NCI-H82 treated with DMSO at 0.1 percent for 48 hours (cell line): ENCODE results near the gene CALML3.

ENCODE experiments used
- DNase-seq: peaks from one replicate; lab custom pipeline; 2025; ENCODE audit not compliant: unreplicated experiment; lab: John Stamatoyannopoulos, UW

Gene CALML3

DNA sequence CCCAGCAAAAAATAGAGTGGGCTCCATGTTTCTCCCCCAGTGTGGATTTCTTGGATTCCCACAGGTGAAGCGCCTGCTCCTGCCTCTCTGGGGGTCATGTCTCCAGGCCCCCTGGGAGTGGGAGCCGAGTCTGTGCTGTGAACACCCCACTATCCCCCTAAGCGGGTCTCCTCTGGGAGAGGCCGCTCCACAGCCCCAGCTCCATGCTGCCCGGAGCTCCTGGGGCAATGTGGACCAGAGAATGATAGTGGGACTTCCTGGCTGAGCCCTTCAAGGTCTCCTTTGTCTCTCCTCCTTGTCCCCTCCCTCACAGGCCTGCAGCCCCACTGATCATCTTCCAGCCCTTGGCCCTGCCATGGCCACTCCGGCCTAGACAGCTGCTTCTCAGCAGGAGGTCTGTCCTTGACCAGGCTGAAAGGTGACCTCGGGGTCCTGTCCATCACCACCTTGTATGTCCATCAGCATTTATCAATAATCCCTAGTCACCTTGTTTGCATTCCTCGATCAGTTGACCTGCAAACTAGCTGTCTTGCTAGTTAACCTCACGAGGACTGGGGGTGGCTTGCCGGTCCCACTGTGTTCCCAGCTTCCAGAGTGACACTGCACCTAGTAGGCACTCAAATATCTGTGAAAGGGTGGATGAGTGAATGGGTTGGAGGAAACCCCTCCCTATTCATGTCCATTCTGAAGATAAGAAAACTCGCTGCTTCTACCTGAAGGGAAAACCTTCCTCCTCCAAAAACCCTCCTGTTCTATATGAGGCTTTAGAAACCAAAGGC is 776 bp upstream of the CALML3 start:
- DNase-seq: no peak

DNA sequence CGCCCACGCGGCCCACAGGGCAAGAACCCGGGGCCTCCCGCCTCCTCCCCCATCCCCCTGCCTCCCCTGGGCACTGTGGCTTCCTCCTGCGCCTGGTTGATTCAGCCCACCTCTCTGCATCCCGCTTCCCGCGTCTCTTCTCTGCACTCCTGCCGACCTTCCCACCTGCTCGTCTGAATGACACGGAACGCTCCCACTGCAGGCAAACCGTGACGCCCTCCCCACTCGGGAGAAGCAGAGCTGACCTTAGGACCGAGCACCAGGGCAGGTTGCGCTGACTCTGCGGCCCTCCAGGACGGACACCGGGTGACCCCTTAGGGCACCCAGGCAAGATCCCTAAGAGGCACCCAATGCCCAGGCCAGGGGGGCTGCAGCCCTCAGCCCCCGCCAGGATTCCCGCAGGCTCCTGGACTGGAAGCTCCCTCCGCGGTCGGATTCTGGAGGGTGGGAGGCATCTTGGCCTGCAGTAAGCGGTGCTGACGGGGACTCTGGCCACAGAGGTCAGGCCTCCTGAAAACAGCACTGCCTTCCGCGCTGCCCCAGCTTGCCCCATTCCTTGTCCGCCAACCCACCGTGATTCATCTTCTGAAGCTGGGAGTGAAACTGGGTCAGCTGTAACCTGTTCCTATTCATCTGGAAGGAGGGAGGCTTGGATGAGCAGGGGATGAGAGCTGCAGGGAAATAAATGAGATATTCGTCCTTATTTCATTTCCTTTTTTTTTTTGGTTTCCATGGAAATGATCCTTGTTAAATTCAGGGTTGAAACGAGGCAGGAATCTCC is 990 bp downstream of the CALML3 start:
- DNase-seq: no peak

DNA sequence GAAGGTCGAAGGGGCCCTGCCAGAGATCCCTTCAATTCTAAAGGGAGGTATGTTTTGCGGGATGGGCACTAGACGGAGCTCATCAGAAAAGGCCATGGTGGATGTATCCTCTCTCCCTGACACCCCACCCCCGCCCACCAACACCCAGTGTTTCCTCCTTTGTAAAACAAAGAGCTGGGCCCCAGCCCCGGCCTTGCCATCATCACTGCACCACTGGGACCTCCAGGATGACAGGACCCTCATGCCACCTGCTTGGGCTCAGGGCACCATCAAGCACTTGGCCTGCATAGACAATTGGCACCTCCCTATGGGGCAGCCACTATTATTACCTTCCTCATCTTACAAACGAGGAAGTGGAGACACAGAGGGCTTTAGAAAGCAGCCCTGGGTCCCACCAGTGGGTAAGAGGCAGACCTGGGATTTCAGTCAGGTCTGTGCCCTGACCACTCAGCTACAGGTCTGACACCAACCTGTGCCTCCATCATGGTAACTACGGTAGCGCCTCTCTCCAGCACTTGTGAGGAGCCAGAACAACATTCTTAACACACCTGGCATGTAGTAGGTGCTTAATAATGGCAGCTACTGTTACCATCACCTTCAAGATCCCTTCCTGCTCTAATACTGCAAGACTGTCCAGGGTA is 2.0 kb downstream of the CALML3 start:
- no peak for DNase-seq

DNA sequence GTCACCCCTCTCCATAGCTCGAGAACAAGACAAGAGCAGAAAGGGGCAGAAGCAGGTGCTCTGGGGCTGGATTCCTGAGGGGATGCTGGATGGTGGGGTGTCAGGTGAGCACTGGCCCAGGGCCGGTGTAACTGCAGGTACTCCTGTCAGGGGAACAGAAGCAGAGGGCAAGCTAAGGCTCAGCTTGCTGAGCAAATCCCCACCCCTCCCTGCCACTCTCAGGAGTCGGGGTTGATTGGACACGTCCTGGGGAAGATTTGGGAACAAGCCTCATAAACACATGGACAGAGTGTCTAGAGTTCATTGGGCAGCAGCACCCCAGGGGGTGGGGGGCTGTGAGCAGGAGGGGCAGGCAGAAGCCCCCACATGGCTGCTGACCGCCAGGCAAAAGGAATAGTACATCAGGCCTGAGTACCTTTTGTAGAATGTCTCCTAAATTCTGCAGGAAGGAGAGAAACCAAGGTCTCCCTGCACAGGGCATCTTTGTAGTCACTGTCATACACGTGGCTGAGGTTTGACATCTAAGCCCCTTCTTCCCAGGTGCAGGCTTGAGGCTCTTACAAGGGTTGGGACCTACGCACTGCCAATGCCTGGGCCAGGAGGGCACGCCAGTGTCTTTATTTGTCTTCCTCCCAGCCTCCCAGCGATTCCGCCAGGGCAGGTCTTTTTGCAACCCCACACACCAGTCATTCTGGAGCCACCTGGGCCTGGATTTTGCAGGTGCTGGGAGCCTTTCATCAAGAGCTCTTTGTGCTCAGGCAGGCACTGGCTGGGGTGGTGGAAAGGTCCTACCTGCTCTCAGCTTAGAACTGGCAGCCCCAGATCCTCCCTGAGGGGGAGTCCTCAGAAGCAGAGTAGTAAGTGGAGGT is 2.8 kb downstream of the CALML3 start:
- DNase-seq: no peak

DNA sequence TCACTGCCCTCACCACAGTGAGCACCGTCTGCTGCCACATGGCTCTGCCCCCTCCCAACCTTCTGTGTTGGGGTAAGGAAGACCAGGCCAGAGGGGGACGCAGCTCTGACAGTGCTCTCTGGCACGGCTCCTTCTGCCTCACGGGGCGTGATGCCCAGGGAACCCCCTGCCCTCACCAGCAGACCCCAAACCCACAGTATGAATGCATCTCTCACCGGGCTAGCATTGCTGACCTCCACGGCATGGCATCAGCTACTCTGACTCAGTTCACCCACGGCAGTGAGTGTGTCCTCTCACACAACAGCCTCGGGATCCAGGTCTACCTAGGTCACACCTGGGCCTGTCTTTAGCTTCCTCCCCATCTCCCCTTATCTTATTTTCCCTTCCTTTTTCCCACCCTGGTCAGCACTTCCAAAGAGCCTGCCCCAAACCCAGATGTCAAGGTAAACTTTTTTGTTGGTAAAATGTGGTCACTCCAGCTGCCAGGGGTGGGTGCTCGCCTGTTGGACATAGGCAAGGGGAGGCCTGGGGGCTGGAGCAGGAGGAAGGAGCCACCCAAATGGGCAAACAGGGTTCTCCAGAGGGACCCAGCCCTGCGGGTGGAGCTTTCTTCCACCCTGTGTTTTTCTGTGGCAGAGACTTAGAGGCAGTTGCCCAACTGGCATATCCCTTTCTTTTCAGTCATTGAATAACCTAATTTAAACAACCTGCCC is 4.4 kb downstream of the CALML3 start:
- DNase-seq: no peak

DNA sequence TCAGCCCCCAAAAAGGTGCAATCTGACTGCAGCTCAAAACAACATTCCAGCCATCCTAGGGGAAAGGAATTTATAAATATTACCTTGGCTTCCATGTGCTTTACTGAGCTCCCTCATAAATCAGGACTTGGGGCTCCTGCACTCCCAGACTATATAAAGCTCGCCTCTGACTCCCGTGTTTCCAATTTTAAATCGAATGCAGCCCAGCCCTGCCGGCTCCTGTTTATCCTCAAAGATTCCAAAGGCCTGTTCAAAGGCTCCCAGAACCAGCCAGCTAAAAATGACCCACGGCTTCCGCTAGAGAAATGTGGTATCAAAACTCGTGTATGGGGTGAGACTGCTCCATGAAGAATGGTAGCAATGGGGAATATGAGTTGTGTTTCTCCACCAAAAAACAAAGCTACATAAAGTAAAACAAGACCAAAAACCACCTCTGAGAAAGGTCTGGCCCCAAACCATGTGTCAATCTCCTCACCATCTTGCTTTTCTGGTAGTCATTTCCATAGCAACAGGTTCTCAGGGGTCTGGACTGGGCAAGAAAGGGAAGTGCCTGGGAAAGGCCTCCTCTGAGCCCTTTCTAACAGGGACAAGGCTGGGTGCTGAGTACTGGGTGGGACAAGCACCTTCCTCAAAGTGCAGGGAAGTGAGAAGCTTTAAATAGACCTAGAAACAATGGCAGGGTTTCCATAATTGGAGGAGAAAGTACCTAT is 5.1 kb downstream of the CALML3 start:
- no peak for DNase-seq

DNA sequence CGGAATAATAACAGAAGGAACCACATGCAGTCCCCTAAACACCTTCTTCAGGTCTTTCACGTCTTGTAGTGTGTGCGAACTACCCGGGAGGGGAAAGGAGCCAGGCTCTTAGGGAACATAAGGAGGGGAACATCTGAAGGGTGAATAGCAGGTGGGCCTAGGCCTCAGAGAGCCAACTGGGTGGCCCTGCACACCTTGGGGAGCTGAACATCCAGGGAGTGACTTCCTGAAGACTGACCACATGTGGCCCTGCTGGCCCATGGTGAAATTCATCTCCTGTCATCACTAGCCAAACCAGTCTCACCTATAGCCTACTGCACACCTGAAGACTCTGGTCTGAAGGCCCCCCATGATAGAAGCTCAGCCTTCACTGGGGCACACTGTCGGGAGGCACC is 5.6 kb downstream of the CALML3 start:
- no peak for DNase-seq

DNA sequence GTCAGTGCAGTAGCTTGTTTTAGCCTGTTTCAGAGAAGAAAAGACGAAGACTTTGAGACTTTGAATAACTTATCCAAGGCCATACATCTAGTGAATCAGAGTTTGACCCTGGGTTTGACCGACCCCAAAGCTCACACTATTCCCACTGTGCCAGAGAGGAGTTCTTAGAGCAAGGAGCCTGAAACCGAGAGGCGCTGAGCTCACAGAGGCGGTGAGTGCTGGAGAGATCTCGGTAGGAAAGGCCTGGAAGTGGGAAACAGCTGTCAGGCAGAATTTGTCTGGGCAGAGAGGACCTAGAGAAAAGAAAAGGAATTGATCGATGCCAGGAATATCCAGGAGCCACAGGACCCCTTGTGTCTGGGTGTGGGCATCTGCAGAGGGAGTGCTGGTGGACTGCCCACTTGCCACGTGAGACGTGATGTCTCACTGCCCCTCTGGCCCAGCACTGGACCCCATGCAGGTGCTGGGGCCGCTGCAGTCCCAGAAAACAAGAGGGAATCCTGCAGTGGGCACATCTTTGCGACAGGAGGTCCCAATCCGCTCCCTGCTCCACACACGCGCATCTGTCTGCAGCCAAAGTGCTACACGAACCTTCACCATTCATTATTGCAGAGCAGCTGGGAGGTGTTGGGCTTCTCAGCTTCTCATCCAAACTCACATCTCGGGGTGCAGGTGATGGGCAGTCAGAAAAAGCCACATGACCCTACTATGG is 6.2 kb downstream of the CALML3 start:
- DNase-seq: no peak

DNA sequence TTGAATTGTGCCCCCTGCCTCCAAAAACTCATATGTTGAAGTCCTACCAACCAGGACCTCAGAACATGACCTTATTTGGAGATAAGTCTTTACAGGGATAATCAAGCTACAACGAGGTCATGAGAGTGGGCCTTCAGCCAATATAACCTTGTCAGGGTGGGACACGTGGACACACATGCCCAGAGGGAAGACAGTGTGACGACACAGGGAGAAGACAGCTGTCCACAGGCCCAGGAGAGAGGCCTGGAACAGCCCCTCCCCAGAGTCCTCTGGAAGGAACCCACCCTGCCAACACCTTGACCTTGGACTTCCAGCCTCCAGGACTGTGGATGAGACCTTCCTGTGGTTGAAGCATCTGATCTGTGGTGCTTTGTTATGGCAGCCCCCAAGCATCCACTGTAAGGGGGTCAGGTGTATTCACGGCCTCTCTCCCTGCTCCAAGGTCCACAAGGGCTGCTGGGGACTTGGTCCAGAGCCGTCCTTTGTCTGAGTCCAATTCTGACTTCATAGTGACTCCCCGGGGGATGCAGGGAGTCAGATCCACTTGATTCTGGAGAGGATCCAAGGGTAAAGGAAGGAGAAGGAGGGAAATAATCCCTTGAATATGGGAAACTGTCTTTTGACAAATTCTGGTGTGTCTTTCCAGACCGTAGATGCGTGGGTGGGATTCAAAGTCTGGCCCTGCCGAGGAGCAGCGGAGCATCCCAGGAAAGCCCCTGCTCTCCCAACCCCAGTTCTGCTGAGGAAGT is 7.0 kb downstream of the CALML3 start:
- no peak for DNase-seq

DNA sequence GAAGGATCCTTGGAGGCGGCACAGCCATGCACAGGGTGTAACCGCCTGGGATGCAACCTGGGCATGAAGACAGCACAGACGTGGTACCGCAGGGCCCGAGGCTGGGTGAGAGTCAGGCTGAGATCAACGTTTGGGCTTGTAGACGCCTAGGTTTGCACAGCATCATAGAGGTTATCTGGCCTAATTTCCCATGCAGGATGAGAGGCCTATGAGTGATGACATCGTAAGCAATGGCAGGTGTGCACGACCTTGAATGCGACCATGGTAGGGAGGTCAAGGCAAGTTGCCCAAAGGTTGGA is 7.5 kb downstream of the CALML3 start:
- no peak for DNase-seq

DNA sequence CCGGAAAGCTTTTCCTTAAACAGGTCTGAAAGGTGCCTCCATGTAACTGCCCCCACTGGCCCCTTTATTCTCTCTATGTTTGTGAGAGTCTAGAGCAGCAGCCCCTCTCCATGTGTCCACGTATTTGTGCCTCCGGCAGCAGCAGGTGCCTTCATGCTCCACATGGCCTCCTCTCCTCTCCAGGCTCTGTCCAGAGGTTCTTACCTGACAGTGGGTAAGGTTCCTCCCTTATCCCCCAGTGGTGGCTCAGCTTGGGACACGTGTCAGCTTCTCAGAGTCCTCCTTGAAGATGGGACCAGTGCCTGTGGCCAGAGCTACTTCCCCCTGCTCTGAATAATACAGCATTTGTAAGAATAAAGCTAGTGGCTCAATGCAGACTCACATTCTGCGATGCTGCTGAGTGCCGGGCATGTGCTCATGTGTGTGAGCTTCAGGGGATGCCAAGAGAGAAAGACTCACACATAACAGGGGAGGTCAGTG is 7.9 kb downstream of the CALML3 start:
- no peak for DNase-seq

DNA sequence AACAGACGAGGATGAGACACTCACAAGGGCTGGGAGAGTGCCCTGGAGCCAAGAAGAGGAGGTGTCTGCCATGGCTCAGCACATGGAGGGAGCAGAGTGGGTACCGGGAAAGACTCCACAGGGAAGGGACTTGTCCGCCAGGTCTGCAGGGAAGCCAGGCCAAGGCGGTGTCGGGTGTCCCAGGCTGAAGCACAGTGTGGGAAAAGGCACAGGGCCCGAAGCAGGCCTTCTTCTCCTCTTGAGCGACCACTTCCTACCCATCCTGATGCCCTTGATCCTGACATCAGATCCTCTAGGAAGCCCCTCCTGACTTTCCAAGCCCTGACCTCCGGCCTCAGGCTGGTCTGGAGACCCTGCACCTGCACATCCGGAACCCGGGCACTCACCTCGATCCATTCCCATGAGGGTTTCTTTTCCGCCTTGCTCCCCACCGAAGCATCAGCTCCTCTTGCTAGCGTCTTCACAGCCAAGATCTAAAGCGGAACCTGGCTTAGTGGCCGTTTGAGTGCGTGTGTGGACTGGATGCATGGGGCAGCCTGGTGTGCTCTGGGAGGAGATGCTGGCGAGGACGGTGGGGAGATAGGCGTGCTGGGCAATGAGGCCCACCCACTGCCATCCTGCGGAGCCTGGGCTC is 8.5 kb downstream of the CALML3 start:
- DNase-seq: no peak

DNA sequence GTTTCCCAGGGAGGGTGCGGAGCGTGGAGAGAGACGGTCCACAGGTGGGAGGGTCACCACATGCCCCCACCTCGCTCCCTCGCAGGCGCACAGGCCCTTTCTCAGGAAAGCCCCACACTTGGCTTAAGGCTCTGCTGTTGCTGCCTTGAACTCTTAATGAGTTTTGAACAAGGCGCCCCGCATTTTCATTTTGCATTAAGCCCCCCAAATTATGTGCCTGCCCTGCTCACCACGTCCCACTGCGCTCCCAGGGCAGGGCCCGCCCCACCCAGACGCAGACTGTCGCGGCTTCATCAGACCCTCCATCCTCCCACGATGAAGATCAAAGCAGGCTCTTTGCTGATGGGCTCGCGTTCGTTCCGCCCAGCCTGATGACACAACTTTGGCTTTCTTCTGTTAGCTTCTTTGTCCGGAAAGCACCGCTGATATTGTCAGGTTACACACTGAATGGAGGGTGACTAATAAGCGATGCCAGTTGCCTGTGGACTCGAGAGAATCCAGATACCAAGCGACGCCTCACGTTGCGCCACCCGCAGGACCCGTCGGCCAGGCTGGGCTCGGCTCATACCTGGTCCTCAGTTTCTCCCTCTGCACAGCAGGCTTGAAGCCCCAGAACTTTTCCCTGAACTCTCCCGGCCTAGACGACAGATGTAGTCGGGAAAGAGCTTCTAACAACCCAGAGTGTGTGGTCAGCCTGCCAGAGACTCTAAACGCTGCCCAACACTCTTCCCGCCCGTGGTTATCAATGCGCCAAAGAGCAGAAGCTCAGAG is 9.5 kb downstream of the CALML3 start:
- DNase-seq: no peak

DNA sequence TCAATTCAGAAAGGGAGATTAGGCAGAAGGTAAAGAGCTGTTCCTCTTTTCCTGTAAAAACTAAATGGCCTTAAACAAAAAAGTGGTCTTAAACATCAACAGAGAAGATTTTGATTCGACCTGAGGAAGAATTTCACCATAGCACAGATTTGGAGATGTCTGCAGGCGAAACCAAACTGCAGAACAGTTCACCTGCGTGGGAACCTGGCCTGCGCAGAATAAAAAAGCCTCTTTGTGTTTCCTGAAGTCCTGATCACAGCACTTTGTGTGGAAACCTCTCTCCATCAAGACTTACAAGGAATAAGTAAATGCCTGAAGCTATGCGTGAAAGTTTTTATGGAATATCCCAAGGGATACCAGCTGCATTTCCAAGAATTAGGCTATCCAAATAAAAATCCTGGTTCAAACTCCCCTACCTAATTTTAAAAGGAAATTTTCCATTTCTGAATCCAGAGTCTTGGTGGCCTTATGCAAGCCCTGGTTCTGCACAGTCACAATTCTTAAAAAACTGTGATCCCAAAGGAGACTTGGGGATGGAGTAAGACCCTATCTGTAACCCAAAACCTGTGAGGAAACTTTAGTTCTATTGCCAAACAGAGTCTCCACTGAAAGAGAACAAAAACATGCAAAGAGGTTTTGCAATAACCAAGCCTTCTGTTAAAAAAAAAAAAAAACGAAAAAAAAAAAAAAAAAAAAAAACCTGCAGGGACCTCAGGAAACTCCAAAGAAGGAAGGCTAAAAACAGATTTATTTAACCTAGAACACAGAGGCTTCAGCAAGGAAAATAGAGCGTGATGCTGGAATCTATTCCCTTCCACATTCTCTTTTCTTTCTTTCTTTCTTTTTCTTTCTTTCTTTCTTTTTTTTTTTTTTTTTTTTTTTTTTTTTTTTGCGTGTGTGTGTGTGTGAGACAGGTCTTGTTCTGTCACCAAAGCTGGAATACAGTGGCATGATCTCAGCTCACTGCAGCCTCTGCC is 10.4 kb downstream of the CALML3 start:
- DNase-seq: no peak

DNA sequence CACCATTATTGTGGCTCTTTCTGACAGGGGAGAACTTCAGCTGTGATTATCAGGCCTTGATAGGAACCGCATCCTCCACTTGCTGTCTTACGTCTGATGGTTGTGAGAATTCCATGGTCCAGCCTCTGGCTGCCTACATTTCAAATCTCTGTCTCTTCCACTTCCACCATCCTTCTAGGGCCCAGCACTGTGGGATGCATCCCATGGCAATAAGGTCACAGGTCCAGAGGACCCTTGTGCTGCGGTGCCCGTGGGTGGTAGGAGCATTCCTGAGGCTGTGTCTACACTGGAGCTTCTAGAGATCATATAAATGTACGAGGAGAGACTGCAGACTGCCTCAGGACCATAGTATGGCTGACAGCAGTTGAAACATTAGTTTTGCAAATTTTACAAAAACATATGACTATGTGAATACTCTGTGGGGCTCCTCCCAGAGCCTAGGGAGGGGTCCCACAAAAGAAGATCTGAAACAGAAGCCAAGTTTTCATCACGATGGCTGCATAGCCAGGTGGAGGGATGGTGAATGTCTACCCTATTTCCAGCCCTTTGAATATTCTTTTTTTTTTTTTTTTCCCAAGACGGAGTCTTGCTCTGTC is 11.8 kb downstream of the CALML3 start:
- DNase-seq: no peak

DNA sequence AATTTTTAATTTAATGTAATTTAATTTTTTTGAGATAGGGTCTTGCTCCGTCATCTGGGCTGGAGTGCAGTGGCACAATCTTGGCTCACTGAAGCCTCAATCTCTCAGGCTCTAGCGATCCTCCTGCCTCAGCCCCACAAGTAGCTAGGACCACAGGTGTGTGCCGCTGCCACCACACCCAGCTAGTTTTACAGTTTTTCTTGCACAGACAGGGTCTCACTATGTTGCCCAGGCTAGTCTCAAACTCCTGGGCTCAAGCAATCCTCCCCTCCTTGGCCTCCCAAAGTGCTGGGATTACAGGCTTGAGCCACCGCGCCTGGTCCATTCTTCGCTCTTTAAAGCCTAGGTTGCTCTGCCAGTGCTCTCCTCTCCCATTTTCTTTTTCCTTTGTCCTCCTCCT is 12.9 kb downstream of the CALML3 start:
- no peak for DNase-seq
